Ascending aorta (tissue), 2 donors: Measurements from ENCODE around the gene COL8A2. TPM values are rescaled to one million over a fixed set of nuclear protein-coding genes. Genes with fewer than 3 reads are reported as not detected.

Experiments
- DNase-seq, 2 donors: peaks; one replicate each; pipeline ENCODE4 v3.0.0-alpha.2; 2019; ENCODE audit warnings: low spot score in 2 of 2
- H3K27ac ChIP-seq, 2 donors: fragments of 200-600 bp; sonication (generic); one replicate each; pipeline ENCODE4 v1.5.1; 2016 to 2017; ENCODE audit warnings: mild to moderate bottlenecking in 1 of 2
- H3K27me3 ChIP-seq: fragments of 200-600 bp; sonication (generic); one replicate; pipeline ENCODE4 v1.5.1; 2017
- H3K36me3 ChIP-seq, 2 donors: fragments of 200-600 bp; sonication (generic); one replicate each; pipeline ENCODE4 v1.5.1; 2016
- H3K4me1 ChIP-seq, 2 donors: fragments of 200-600 bp; sonication (generic); one replicate each; pipeline ENCODE4 v1.5.1; 2016 to 2017; ENCODE audit warnings: mild to moderate bottlenecking in 1 of 2
- H3K4me3 ChIP-seq, 2 donors: fragments of 200-600 bp; sonication (generic); one replicate each; pipeline ENCODE4 v1.5.1; 2016 to 2017; ENCODE audit warnings: mild to moderate bottlenecking in 1 of 2
- H3K9me3 ChIP-seq, 2 donors: fragments of 200-600 bp; sonication (generic); one replicate each; pipeline ENCODE4 v1.5.1; 2016
- intact Hi-C: fragments of 100-400 bp; cut with DNase I; formaldehyde crosslinking; loops from one replicate; pipeline ENCODE4 v1.15.1; 2023
- total RNA-seq: library from RNA; depleted of rRNA; stranded (reverse); fragments of >200 nt; gene quantifications from one replicate; pipeline ENCODE4 v1.1.0, GENCODE V29; 2016
- TF ChIP-seq, protein P1 (sequence below), 3 experiments: fragments of 200-600 bp in 2 of 3; fragments of 450-650 bp in 1 of 3; sonication (generic) in 2 of 3; IDR thresholded peaks; one replicate each; pipeline ENCODE4 v1.5.1; 2016 to 2019; ENCODE audit warnings: antibody characterized with exemption in 3 of 3, mild to moderate bottlenecking in 1 of 3, moderate library complexity in 1 of 3

The COL8A2 gene
- total RNA-seq, 1 donor from 2014 or later, result 41.7 TPM

DNA sequence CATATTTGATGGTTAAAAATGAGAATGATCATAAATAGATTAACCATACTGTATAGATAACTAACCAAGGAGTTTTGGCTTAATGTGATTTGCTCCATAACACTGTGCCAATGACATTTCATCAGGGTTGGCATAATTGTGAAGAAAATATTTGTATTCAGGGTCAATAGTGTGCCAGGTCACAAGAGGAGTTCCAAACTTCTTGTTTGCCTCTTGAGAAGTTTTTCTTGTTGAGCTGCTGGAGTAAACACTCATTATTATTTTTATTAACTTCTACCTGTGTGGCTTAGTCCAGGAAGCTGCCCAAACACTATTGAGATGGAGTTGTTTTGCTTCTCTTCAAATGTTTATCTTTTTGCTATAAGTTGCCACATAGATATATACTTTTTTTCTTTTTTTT, 38.4 kb upstream of the COL8A2 start:
- intact Hi-C loops, result no loop called here
- Histone ChIP-seq H3K27me3 (no peaks in the 10 kb centered on the region), H3K4me3 (no peak overlapping the region), H3K36me3 (peaks cover 0 to 6% of the 10 kb centered on the region in 2 donors), H3K9me3 (no peaks in the 10 kb centered on the region), H3K4me1 (peaks cover 26 to 47% of the 10 kb centered on the region in 2 donors), H3K27ac (peak overlapping the region in 1 of 2 donors; percentile 100)
- DNase-seq, result no peak
- TF ChIP-seq, protein P1, sequence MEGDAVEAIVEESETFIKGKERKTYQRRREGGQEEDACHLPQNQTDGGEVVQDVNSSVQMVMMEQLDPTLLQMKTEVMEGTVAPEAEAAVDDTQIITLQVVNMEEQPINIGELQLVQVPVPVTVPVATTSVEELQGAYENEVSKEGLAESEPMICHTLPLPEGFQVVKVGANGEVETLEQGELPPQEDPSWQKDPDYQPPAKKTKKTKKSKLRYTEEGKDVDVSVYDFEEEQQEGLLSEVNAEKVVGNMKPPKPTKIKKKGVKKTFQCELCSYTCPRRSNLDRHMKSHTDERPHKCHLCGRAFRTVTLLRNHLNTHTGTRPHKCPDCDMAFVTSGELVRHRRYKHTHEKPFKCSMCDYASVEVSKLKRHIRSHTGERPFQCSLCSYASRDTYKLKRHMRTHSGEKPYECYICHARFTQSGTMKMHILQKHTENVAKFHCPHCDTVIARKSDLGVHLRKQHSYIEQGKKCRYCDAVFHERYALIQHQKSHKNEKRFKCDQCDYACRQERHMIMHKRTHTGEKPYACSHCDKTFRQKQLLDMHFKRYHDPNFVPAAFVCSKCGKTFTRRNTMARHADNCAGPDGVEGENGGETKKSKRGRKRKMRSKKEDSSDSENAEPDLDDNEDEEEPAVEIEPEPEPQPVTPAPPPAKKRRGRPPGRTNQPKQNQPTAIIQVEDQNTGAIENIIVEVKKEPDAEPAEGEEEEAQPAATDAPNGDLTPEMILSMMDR (IDR thresholded peaks at IDR 0.05), result no peak

DNA sequence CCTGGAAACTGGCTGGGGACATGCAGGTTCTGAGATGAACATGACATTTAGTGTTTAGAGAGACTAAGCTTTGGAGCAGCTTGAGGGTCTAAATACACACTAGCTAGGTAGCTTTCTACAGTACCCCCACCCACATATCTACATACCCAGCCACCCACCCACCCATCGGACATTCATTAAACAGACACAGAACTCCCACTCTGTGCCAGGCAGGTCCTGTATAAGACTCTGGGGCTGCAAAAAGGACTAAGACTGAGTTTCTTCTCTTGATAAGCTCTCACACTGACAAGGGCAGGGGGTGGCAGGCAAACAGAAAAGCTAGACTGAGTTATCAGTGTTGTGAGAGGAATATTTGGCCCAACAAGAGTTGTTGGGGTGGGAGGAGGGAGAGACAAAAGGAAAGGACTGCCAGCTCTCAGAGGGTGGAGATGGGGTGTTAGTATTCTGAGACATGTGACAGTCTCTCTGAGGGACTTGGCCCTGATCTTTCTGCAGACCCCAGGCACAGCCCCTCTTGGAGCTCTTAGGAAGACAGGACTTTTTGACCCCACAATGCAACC, 37.7 kb upstream of the COL8A2 start:
- TF ChIP-seq, protein P1 (IDR thresholded peaks at IDR 0.05), result no peak
- no peak for DNase-seq
- no peaks in the 10 kb centered on the region for H3K9me3 ChIP-seq
- peaks cover 0 to 3% of the 10 kb centered on the region in 2 donors for H3K36me3 ChIP-seq
- H3K27me3 ChIP-seq, result no peaks in the 10 kb centered on the region
- peak overlapping the region; percentile 90 to 100 for H3K27ac ChIP-seq
- H3K4me1 ChIP-seq, result peaks cover 33 to 51% of the 10 kb centered on the region in 2 donors
- intact Hi-C loops, result no loop called here
- H3K4me3 ChIP-seq, result no peak overlapping the region

DNA sequence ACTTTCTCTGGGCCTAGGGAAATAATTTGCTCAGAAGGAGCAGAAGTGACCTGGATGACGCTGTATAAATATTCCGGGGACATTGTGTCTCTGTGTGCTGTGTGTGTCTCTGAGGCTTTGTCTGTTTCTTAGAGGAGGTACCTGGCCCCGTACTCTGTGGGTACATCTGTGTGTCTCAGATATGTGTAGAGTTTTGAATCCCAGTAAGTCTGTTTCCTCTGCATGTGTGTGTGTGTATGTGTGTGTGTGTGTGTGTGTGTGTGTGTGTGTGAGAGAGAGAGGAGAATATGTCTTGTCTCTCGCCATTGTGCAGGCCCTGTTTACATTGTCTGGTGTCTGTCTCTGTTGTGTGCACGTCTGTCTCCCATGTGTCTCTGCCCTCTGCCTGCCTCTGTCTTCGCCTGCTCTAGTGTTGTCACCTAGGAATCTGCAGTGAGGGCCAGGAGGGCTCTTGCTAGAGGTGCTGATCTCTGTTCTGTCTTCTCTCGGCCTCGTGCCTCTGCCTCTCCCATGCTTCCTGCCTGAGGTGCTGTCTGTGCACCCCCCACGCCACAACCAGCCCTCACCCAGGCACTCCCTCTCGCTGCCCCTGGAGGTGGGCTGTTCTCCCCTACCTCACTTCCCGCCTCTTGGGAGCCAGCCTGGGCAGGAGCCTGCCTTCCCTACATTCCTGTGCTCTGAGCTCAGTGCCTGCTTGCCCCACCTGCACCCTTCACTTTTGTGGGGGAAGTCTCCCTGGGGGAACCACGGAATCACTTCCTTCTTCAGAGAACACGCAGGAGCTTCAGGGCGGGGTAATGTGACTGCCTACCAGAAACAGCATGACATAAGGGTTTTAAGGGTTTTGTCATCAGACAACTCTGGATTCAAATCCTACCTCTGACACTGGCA, 36.9 kb upstream of the COL8A2 start:
- no peaks in the 10 kb centered on the region for H3K27me3 ChIP-seq
- peaks cover 36 to 47% of the 10 kb centered on the region in 2 donors for H3K4me1 ChIP-seq
- TF ChIP-seq, protein P1 (IDR thresholded peaks at IDR 0.05), result no peak
- intact Hi-C loops, result no loop called here
- no peaks in the 10 kb centered on the region for H3K9me3 ChIP-seq
- no peaks in the 10 kb centered on the region for H3K36me3 ChIP-seq
- peak in 1 of 2 donors; percentile 41 for DNase-seq
- peak overlapping the region; percentile 90 to 100 for H3K27ac ChIP-seq
- H3K4me3 ChIP-seq, result peak overlapping the region; percentile 41 to 63

DNA sequence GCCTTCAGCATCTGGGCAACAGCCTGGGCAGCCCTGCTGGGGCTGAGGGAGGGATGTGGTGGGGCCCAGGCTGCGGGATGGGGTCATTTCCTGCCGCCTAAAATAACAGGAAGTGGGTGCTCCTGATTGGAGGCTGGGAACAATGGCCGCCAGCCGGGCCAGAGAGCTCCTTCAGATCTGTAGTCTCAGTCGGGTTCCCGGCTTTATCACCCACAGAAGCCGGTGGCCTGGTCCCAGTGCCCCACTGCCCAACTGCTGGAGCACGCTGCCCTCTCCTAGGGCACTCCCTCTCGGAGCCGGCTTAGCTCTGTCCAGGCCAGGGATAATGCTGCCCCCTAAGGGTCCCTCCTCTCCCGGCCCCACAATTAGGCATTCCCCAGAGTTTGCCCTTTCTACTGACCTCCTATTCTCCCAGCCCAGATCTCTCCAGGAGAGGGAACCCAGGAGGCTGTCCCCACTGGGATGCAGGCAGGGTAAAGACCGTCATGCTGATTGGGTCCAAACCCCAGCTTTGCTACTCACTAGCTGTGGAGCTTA, 36.0 kb upstream of the COL8A2 start:
- TF ChIP-seq, protein P1 (IDR thresholded peaks at IDR 0.05), result peak in 1 of 3 experiments; percentile 39
- Histone ChIP-seq H3K9me3 (no peaks in the 10 kb centered on the region), H3K4me1 (peaks cover 36 to 47% of the 10 kb centered on the region in 2 donors), H3K27me3 (no peaks in the 10 kb centered on the region), H3K36me3 (peaks cover 0 to 2% of the 10 kb centered on the region in 2 donors), H3K27ac (peak overlapping the region; percentile 90 to 100), H3K4me3 (peak overlapping the region; percentile 41 to 63)
- DNase-seq, result peak in 1 of 2 donors; percentile 84
- intact Hi-C loops, result no loop called here

DNA sequence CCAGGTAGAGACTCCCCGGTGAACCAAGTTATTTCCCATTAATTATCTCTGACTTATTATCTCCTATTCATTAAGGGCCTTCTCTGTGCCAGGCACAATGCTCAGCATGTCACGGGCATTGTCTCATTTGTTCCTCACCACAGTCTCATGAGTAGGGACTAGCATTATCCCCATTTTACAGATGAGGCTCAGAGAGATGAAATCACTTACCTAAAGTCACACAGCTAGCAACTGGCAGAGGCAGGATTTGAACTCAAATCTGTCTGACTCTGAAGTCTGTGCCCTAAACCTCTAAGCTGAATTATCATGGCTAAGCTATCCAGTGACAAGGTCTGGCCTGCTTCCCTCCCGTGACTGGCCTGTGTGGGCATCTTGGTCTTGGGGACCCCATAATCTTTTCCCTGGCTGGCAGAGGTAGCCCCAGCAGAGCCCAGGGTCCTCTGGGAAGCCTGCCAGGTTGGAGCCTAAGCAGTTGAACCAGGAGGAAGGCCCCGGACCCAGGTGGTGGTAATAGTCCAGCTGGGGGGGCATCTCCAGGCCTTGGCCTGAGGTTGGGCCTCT, 35.4 kb upstream of the COL8A2 start:
- H3K27ac ChIP-seq, result peak overlapping the region; percentile 90 to 100
- peak overlapping the region; percentile 41 to 63 for H3K4me3 ChIP-seq
- DNase-seq, result no peak
- TF ChIP-seq, protein P1 (IDR thresholded peaks at IDR 0.05), result no peak
- intact Hi-C loops, result no loop called here
- H3K36me3 ChIP-seq, result peaks cover 0 to 2% of the 10 kb centered on the region in 2 donors
- H3K27me3 ChIP-seq, result no peaks in the 10 kb centered on the region
- peaks cover 36 to 47% of the 10 kb centered on the region in 2 donors for H3K4me1 ChIP-seq
- no peaks in the 10 kb centered on the region for H3K9me3 ChIP-seq
